Measurements from ENCODE around the gene SLC8A3.

SLC8A3 gene

GRCh38 chr14:70127186-70127585 lies 61.6 kb downstream of the SLC8A3 start:
- no peaks in the 10 kb centered on the region for H3K27me3 ChIP-seq (replicated peaks; ENCODE audit: control insufficient read depth, insufficient read depth, low read length, poor library complexity, severe bottlenecking)

GRCh38 chr14:70123796-70124195 lies 65.0 kb downstream of the SLC8A3 start:
- DNase-seq: no peak
- Histone ChIP-seq H3K4me1 (ENCODE audit: control insufficient read depth, insufficient read depth, low read length, poor library complexity, severe bottlenecking) (no peaks in the 10 kb centered on the region), H3K36me3 (ENCODE audit: control insufficient read depth, insufficient read depth, low read length) (no peaks in the 10 kb centered on the region), H3K9me3 (ENCODE audit: control insufficient read depth, low read length) (no peaks in the 10 kb centered on the region), H3K27ac (ENCODE audit: insufficient read depth, low read length, poor library complexity, severe bottlenecking) (no peak overlapping the region), H3K4me3 (ENCODE audit: insufficient read depth, low read depth, low read length, poor library complexity, severe bottlenecking) (no peak overlapping the region), H3K27me3 (replicated peaks; ENCODE audit: control insufficient read depth, insufficient read depth, low read length, poor library complexity, severe bottlenecking) (no peaks in the 10 kb centered on the region)

More at GRCh38 chr14:70127186-70127585, 61.6 kb downstream of the SLC8A3 start:
- H3K9me3 ChIP-seq (ENCODE audit: control insufficient read depth, low read length): no peaks in the 10 kb centered on the region
- no peak for DNase-seq
- no peak overlapping the region for H3K4me3 ChIP-seq (ENCODE audit: insufficient read depth, low read depth, low read length, poor library complexity, severe bottlenecking)
- H3K4me1 ChIP-seq (ENCODE audit: control insufficient read depth, insufficient read depth, low read length, poor library complexity, severe bottlenecking): no peaks in the 10 kb centered on the region
- no peaks in the 10 kb centered on the region for H3K36me3 ChIP-seq (ENCODE audit: control insufficient read depth, insufficient read depth, low read length)
- no peak overlapping the region for H3K27ac ChIP-seq (ENCODE audit: insufficient read depth, low read length, poor library complexity, severe bottlenecking)

GRCh38 chr14:70121521-70121920 lies 67.2 kb downstream of the SLC8A3 start:
- H3K4me1 ChIP-seq (ENCODE audit: control insufficient read depth, insufficient read depth, low read length, poor library complexity, severe bottlenecking): no peaks in the 10 kb centered on the region
- no peak overlapping the region for H3K27ac ChIP-seq (ENCODE audit: insufficient read depth, low read length, poor library complexity, severe bottlenecking)
- DNase-seq: no peak
- no peaks in the 10 kb centered on the region for H3K27me3 ChIP-seq (replicated peaks; ENCODE audit: control insufficient read depth, insufficient read depth, low read length, poor library complexity, severe bottlenecking)
- H3K4me3 ChIP-seq (ENCODE audit: insufficient read depth, low read depth, low read length, poor library complexity, severe bottlenecking): no peak overlapping the region
- no peaks in the 10 kb centered on the region for H3K9me3 ChIP-seq (ENCODE audit: control insufficient read depth, low read length)
- no peaks in the 10 kb centered on the region for H3K36me3 ChIP-seq (ENCODE audit: control insufficient read depth, insufficient read depth, low read length)

- DNase-seq: no peak
- Histone ChIP-seq H3K36me3 (ENCODE audit: control insufficient read depth, insufficient read depth, low read length) (no peaks in the 10 kb centered on the region), H3K27ac (ENCODE audit: insufficient read depth, low read length, poor library complexity, severe bottlenecking) (no peak overlapping the region), H3K4me1 (ENCODE audit: control insufficient read depth, insufficient read depth, low read length, poor library complexity, severe bottlenecking) (no peaks in the 10 kb centered on the region), H3K4me3 (ENCODE audit: insufficient read depth, low read depth, low read length, poor library complexity, severe bottlenecking) (no peak overlapping the region), H3K27me3 (replicated peaks; ENCODE audit: control insufficient read depth, insufficient read depth, low read length, poor library complexity, severe bottlenecking) (no peaks in the 10 kb centered on the region), H3K9me3 (ENCODE audit: control insufficient read depth, low read length) (no peaks in the 10 kb centered on the region)
Observed at GRCh38 chr14:70118064-70118463, 70.7 kb downstream of the SLC8A3 start.

- Histone ChIP-seq H3K4me1 (ENCODE audit: control insufficient read depth, insufficient read depth, low read length, poor library complexity, severe bottlenecking) (no peaks in the 10 kb centered on the region), H3K9me3 (ENCODE audit: control insufficient read depth, low read length) (no peaks in the 10 kb centered on the region), H3K4me3 (ENCODE audit: insufficient read depth, low read depth, low read length, poor library complexity, severe bottlenecking) (no peak overlapping the region), H3K27ac (ENCODE audit: insufficient read depth, low read length, poor library complexity, severe bottlenecking) (no peak overlapping the region), H3K27me3 (replicated peaks; ENCODE audit: control insufficient read depth, insufficient read depth, low read length, poor library complexity, severe bottlenecking) (no peaks in the 10 kb centered on the region), H3K36me3 (ENCODE audit: control insufficient read depth, insufficient read depth, low read length) (no peaks in the 10 kb centered on the region)
- no peak for DNase-seq
Observed at GRCh38 chr14:70116278-70116677, 72.5 kb downstream of the SLC8A3 start.

- DNase-seq: no peak
Observed at GRCh38 chr14:70114621-70115156, 74.1 kb downstream of the SLC8A3 start.

GRCh38 chr14:70113211-70113610 lies 75.5 kb downstream of the SLC8A3 start:
- H3K4me1 ChIP-seq (ENCODE audit: control insufficient read depth, insufficient read depth, low read length, poor library complexity, severe bottlenecking): no peaks in the 10 kb centered on the region
- no peaks in the 10 kb centered on the region for H3K27me3 ChIP-seq (replicated peaks; ENCODE audit: control insufficient read depth, insufficient read depth, low read length, poor library complexity, severe bottlenecking)
- no peak overlapping the region for H3K4me3 ChIP-seq (ENCODE audit: insufficient read depth, low read depth, low read length, poor library complexity, severe bottlenecking)
- no peaks in the 10 kb centered on the region for H3K9me3 ChIP-seq (ENCODE audit: control insufficient read depth, low read length)
- DNase-seq: no peak
- no peaks in the 10 kb centered on the region for H3K36me3 ChIP-seq (ENCODE audit: control insufficient read depth, insufficient read depth, low read length)
- H3K27ac ChIP-seq (ENCODE audit: insufficient read depth, low read length, poor library complexity, severe bottlenecking): no peak overlapping the region

More at GRCh38 chr14:70114621-70115156, 74.1 kb downstream of the SLC8A3 start:
- H3K27ac ChIP-seq (ENCODE audit: insufficient read depth, low read length, poor library complexity, severe bottlenecking): no peak overlapping the region
- no peaks in the 10 kb centered on the region for H3K27me3 ChIP-seq (replicated peaks; ENCODE audit: control insufficient read depth, insufficient read depth, low read length, poor library complexity, severe bottlenecking)
- no peaks in the 10 kb centered on the region for H3K36me3 ChIP-seq (ENCODE audit: control insufficient read depth, insufficient read depth, low read length)
- no peak overlapping the region for H3K4me3 ChIP-seq (ENCODE audit: insufficient read depth, low read depth, low read length, poor library complexity, severe bottlenecking)
- no peaks in the 10 kb centered on the region for H3K4me1 ChIP-seq (ENCODE audit: control insufficient read depth, insufficient read depth, low read length, poor library complexity, severe bottlenecking)
- H3K9me3 ChIP-seq (ENCODE audit: control insufficient read depth, low read length): no peaks in the 10 kb centered on the region

- Histone ChIP-seq H3K4me3 (ENCODE audit: insufficient read depth, low read depth, low read length, poor library complexity, severe bottlenecking) (no peak overlapping the region), H3K4me1 (ENCODE audit: control insufficient read depth, insufficient read depth, low read length, poor library complexity, severe bottlenecking) (no peaks in the 10 kb centered on the region), H3K27me3 (replicated peaks; ENCODE audit: control insufficient read depth, insufficient read depth, low read length, poor library complexity, severe bottlenecking) (no peaks in the 10 kb centered on the region), H3K9me3 (ENCODE audit: control insufficient read depth, low read length) (no peaks in the 10 kb centered on the region), H3K27ac (ENCODE audit: insufficient read depth, low read length, poor library complexity, severe bottlenecking) (no peak overlapping the region), H3K36me3 (ENCODE audit: control insufficient read depth, insufficient read depth, low read length) (no peaks in the 10 kb centered on the region)
- no peak for DNase-seq
Observed at GRCh38 chr14:70108419-70108818, 80.3 kb downstream of the SLC8A3 start.

- no peaks in the 10 kb centered on the region for H3K27me3 ChIP-seq (replicated peaks; ENCODE audit: control insufficient read depth, insufficient read depth, low read length, poor library complexity, severe bottlenecking)
- no peak for DNase-seq
- no peaks in the 10 kb centered on the region for H3K4me1 ChIP-seq (ENCODE audit: control insufficient read depth, insufficient read depth, low read length, poor library complexity, severe bottlenecking)
- no peak overlapping the region for H3K4me3 ChIP-seq (ENCODE audit: insufficient read depth, low read depth, low read length, poor library complexity, severe bottlenecking)
- H3K9me3 ChIP-seq (ENCODE audit: control insufficient read depth, low read length): no peaks in the 10 kb centered on the region
- no peaks in the 10 kb centered on the region for H3K36me3 ChIP-seq (ENCODE audit: control insufficient read depth, insufficient read depth, low read length)
- no peak overlapping the region for H3K27ac ChIP-seq (ENCODE audit: insufficient read depth, low read length, poor library complexity, severe bottlenecking)
Observed at GRCh38 chr14:70107309-70107708, 81.4 kb downstream of the SLC8A3 start.

GRCh38 chr14:70100071-70100470 lies 88.7 kb downstream of the SLC8A3 start:
- H3K9me3 ChIP-seq (ENCODE audit: control insufficient read depth, low read length): no peaks in the 10 kb centered on the region
- H3K27ac ChIP-seq (ENCODE audit: insufficient read depth, low read length, poor library complexity, severe bottlenecking): no peak overlapping the region
- H3K36me3 ChIP-seq (ENCODE audit: control insufficient read depth, insufficient read depth, low read length): no peaks in the 10 kb centered on the region
- no peaks in the 10 kb centered on the region for H3K4me1 ChIP-seq (ENCODE audit: control insufficient read depth, insufficient read depth, low read length, poor library complexity, severe bottlenecking)
- H3K27me3 ChIP-seq (replicated peaks; ENCODE audit: control insufficient read depth, insufficient read depth, low read length, poor library complexity, severe bottlenecking): no peaks in the 10 kb centered on the region
- H3K4me3 ChIP-seq (ENCODE audit: insufficient read depth, low read depth, low read length, poor library complexity, severe bottlenecking): no peak overlapping the region
- no peak for DNase-seq
